AG09319 (cell line): ENCODE measurements around the gene ATP9A.

Experiments used
- DNase-seq: peaks from one replicate; pipeline ENCODE4 v3.0.0-alpha.2; 2010; ENCODE audit warnings: low read depth; ENCODE audit errors: extremely low read depth
- CTCF ChIP-seq: IDR thresholded peaks from 2 replicates; pipeline ENCODE4 v1.5.1; 2011; ENCODE audit warnings: low read depth, mild to moderate bottlenecking, inconsistent platforms, low read length, moderate library complexity

The ATP9A gene

GRCh38 chr20:51604851-51605250 is 163.3 kb downstream of the ATP9A start:
- TF ChIP-seq CTCF: no peak
- DNase-seq: no peak

- DNase-seq: no peak
- TF ChIP-seq CTCF: no peak
These were observed 166.1 kb downstream of the ATP9A start for GRCh38 chr20:51602131-51602530.

- no peak for TF ChIP-seq CTCF
- no peak for DNase-seq
These were observed 167.2 kb downstream of the ATP9A start for GRCh38 chr20:51600950-51601349.

- TF ChIP-seq CTCF: no peak
- DNase-seq: no peak
These were observed 168.2 kb downstream of the ATP9A start for GRCh38 chr20:51600016-51600420.

- TF ChIP-seq CTCF: no peak
- no peak for DNase-seq
These were observed 169.6 kb downstream of the ATP9A start for GRCh38 chr20:51598556-51598955.

GRCh38 chr20:51597389-51598231 is 170.6 kb downstream of the ATP9A start:
- no peak for TF ChIP-seq CTCF
- no peak for DNase-seq

- TF ChIP-seq CTCF: no peak
- DNase-seq: peak; percentile 59
These were observed 171.4 kb downstream of the ATP9A start for GRCh38 chr20:51596668-51597388.
